ENCODE data around the gene CYP1B1. TPM values are rescaled to one million over a fixed set of nuclear protein-coding genes. Genes with fewer than 3 reads are reported as not detected.

Gene CYP1B1
- total RNA-seq, 1 donor from 2014 or later, result 17.5 TPM

DNA sequence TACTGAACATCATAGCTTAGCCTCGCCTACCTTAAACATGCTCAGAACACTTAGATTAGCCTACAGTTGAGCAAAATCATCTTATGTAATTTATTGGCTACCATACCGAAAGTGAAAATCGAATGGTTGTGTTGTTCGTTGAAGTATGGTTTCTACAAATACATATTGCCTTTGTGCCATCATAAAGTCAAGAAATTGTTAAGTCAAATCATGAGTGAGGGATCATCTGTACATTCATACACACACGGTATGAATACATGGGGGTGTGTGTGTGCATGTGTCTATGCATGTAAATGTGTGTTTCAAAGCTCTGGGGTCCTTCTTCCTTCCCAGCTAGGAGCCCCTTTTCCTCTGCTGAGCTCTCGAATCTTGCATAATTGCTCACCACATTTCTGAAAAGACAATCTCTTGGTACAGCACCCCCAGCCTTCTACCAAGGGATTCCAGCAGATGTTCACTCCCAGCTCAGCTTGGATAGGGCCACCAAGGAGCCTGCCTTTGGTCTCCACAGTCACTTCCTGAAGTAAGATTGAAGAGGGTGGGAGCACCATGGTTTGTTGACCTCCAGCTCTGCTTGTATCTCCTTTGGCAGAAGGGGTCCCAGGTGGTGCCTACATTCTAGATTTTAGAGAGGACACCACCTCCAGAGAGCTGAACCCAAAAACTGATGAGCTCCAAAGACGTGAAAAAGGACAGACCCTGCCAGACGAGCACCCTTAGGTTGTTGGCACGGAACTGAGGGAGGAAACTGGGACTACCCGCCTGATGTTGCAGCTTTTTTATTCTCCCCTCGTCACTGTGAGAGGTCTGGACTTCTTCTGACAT lies 33.2 kb upstream of the CYP1B1 start:
- peak overlapping the region; percentile 23 for H3K4me3 ChIP-seq (ENCODE audit: low read depth, low read length)
- DNase-seq (ENCODE audit: low read depth), result peak; percentile 45

DNA sequence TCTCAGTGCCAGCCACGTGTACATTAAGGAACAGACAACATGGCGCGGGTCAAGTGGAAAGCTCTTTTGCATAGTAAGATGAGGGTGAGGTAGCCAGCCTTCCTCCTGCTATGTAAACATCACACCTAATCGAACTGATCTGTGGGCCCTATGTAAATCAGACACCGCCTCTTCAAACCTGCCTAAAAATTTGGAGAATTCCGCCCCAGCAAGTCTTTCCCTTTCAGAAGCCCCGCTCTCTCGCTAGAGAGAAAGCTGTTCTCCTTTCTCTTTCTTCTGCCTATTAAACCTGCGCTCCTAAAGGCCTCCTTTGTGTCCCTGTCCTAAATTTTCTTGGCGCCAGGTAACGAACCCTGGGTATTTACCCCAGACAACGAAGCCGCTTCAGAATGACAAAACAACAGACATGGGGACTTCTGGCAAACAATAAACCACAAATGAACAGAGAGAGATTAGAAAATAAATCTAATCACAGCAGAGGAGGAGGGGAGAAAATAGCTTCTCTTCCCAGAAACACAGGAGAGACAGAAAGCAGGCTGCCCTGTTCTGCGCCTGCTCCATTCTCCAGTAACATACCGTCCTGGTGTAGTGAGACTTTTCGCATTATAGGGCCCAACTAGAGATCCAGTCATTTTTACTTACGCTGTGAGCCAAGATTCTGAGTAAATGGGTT lies 31.9 kb upstream of the CYP1B1 start:
- no peak overlapping the region for H3K4me3 ChIP-seq (ENCODE audit: low read depth, low read length)
- no peak for DNase-seq (ENCODE audit: low read depth)
- TF ChIP-seq, protein P1, sequence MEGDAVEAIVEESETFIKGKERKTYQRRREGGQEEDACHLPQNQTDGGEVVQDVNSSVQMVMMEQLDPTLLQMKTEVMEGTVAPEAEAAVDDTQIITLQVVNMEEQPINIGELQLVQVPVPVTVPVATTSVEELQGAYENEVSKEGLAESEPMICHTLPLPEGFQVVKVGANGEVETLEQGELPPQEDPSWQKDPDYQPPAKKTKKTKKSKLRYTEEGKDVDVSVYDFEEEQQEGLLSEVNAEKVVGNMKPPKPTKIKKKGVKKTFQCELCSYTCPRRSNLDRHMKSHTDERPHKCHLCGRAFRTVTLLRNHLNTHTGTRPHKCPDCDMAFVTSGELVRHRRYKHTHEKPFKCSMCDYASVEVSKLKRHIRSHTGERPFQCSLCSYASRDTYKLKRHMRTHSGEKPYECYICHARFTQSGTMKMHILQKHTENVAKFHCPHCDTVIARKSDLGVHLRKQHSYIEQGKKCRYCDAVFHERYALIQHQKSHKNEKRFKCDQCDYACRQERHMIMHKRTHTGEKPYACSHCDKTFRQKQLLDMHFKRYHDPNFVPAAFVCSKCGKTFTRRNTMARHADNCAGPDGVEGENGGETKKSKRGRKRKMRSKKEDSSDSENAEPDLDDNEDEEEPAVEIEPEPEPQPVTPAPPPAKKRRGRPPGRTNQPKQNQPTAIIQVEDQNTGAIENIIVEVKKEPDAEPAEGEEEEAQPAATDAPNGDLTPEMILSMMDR (conservative IDR thresholded peaks at IDR 0.05; ENCODE audit: low read depth, low read length), result no peak

More for the DNA sequence above, 33.2 kb upstream of the CYP1B1 start:
- TF ChIP-seq, protein P1 (conservative IDR thresholded peaks at IDR 0.05; ENCODE audit: low read depth, low read length), result no peak

DNA sequence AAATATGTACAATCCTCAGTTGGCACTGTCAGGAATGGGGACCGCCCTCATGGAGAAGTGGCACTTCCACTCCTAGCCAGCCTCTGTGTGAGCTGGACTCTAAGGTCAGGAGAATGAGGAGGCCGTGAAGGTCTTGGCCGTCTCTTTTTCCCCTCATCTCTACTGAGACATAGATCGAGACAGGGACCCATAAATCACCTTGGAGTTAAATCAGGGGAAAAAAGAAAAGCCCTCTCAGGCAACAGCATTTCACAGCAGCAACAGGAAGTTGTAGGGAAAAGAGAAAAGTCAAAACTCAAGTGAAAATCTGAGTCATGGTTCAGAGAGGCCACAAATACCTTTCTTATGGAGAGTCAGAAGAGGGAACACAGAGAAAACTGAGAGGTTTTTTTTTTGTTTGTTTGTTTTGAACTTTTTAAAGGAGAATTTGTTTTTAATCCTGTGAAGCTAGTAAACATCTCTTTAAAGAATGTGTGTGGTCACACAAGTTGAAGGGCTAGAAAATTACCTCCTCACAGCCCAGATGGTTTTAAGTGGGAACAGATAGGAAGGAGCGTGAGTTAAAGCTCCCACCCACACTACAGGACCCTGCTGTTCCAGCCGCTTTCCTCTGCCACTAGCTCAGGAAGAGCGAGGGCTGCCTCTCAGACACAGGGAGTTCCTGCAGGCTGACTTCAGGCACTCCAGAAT lies 30.6 kb upstream of the CYP1B1 start:
- peak; percentile 53 for DNase-seq (ENCODE audit: low read depth)
- no peak overlapping the region for H3K4me3 ChIP-seq (ENCODE audit: low read depth, low read length)

DNA sequence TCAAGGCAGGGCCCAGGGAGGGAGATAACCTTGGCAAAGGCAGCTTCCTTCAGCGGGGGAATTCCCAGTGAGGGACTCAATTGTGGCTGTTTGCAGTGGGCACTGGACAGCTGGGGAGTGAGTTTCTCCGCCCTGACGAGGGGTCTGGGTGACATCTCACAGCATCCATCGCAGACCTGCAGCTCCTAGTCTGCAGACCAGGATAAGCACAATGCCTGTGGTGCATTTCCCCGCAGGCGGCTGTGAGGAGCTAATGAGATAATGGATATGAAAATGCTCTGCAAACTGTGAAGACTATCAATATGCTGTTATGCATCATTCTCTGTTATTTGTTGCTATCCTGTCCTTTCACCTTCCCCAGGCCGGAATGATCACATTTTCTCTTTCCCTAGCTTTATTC lies 30.0 kb upstream of the CYP1B1 start:
- TF ChIP-seq, protein P1 (conservative IDR thresholded peaks at IDR 0.05; ENCODE audit: low read depth, low read length), result no peak
- no peak overlapping the region for H3K4me3 ChIP-seq (ENCODE audit: low read depth, low read length)
- no peak for DNase-seq (ENCODE audit: low read depth)

More for the DNA sequence above, 30.6 kb upstream of the CYP1B1 start:
- TF ChIP-seq, protein P1 (conservative IDR thresholded peaks at IDR 0.05; ENCODE audit: low read depth, low read length), result no peak

DNA sequence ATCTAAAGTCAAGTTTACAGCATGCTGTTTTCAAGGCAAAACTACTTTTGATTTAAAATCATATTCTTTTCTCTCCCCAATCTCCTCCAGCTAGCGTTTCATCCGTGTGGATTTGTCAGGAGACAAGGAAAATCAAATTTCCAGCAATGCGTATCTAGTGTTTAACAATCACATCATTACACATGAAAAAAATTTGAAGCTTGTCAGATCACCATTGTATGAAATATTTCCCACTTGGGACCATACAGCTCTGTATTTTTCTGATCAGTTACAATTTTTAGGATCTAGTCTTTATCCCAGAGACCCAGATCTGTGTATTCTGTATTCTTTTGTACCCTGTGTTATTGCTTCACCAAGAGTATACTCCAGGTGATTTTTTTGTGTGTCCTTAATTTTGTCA lies 28.6 kb upstream of the CYP1B1 start:
- TF ChIP-seq, protein P1 (conservative IDR thresholded peaks at IDR 0.05; ENCODE audit: low read depth, low read length), result no peak
- DNase-seq (ENCODE audit: low read depth), result no peak
- no peak overlapping the region for H3K4me3 ChIP-seq (ENCODE audit: low read depth, low read length)

GRCh38 chr2:38100328-38100727 lies 24.4 kb upstream of the CYP1B1 start:
- no peak overlapping the region for H3K4me3 ChIP-seq (ENCODE audit: low read depth, low read length)
- DNase-seq (ENCODE audit: low read depth), result no peak
- TF ChIP-seq, protein P1 (conservative IDR thresholded peaks at IDR 0.05; ENCODE audit: low read depth, low read length), result no peak

Measured in epithelial cell of proximal tubule (primary cell).